Type B pancreatic cell (in vitro differentiated cells): ENCODE measurements around the gene MEGF8. TPM values are rescaled to one million over a fixed set of nuclear protein-coding genes. Genes with fewer than 3 reads are reported as not detected.

Experiments
- DNase-seq: peaks from one replicate; pipeline ENCODE4 v3.0.0; 2021; ENCODE audit warnings: mixed read lengths; ENCODE audit not compliant: unreplicated experiment; ENCODE audit errors: extremely low spot score
- H3K27ac Mint-ChIP-seq: 2 replicates; pipeline ENCODE4 v1.8.0; 2021; ENCODE audit warnings: mild to moderate bottlenecking, mixed read lengths
- H3K27me3 Mint-ChIP-seq: 2 replicates; pipeline ENCODE4 v1.8.0; 2021; ENCODE audit warnings: mixed read lengths
- H3K36me3 Mint-ChIP-seq: 2 replicates; pipeline ENCODE4 v1.8.0; 2021; ENCODE audit warnings: mixed read lengths
- H3K4me1 Mint-ChIP-seq: one replicate; pipeline ENCODE4 v1.8.0; 2021; ENCODE audit warnings: mixed read lengths; ENCODE audit not compliant: unreplicated experiment
- H3K4me3 Mint-ChIP-seq: 2 replicates; pipeline ENCODE4 v1.8.0; 2021; ENCODE audit warnings: mild to moderate bottlenecking, mixed read lengths
- H3K9me3 Mint-ChIP-seq: 2 replicates; pipeline ENCODE4 v1.8.0; 2021; ENCODE audit warnings: mixed read lengths
- CTCF ChIP-seq: fragments of 200-600 bp; sonication (generic); conservative IDR thresholded peaks from 2 replicates; pipeline ENCODE4 v1.5.0; 2021; ENCODE audit warnings: antibody characterized with exemption, mild to moderate bottlenecking
- total RNA-seq: library from RNA; stranded (reverse); gene quantifications from 2 replicates; pipeline ENCODE4 v1.2.1, GENCODE V29; 2021; ENCODE audit warnings: low replicate concordance

MEGF8 gene
- total RNA-seq, 1 donor from 2014 or later: 49.5 TPM

GRCh38 chr19:42301646-42302203 lies 23.7 kb upstream of the MEGF8 start, which contains the start of gene PRR19:
Gene PRR19 (plus strand): TSS chr19:42302132. CDS start chr19:42309585, 7,453 bp downstream.
- Mint-ChIP-seq H3K36me3 (peaks cover 5% of the 10 kb centered on the region), H3K27ac (peak within 1 kb of the TSS; percentile 87), H3K4me1 (peaks cover 17% of the 10 kb centered on the region), H3K9me3 (no peaks in the 10 kb centered on the region), H3K4me3 (peak within 1 kb of the TSS; percentile 94), H3K27me3 (no peaks in the 10 kb centered on the region)
- TF ChIP-seq CTCF: no peak
- DNase-seq: no peak

GRCh38 chr19:42303101-42303464 lies 22.4 kb upstream of the MEGF8 start:
- H3K36me3 Mint-ChIP-seq: peaks cover 3% of the 10 kb centered on the region
- no peak for DNase-seq
- no peaks in the 10 kb centered on the region for H3K9me3 Mint-ChIP-seq
- H3K27ac Mint-ChIP-seq: peak overlapping the region; percentile 87
- no peaks in the 10 kb centered on the region for H3K27me3 Mint-ChIP-seq
- H3K4me3 Mint-ChIP-seq: peak overlapping the region; percentile 94
- no peak for TF ChIP-seq CTCF
- peaks cover 17% of the 10 kb centered on the region for H3K4me1 Mint-ChIP-seq

DNA sequence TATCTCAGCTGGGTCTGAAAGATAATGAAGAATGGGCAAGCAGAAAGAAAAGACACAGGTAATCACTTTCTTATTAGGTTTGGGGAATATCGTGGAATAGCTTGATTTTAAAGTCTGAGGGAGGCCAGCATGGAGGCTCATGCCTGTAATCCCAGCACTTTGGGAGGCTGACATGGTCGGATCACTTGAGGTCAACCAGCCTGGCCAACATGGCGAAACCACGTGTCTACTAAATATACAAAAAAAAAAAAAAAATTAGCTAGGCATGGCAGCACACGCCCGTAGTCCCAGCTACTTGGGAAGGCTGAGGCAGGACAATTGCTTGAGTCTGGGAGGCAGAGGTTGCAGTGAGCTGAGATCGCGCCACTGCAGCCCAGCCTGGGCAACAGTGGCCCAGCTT lies 21.6 kb upstream of the MEGF8 start:
- Mint-ChIP-seq H3K27me3 (no peaks in the 10 kb centered on the region), H3K4me3 (no peak overlapping the region)

DNA sequence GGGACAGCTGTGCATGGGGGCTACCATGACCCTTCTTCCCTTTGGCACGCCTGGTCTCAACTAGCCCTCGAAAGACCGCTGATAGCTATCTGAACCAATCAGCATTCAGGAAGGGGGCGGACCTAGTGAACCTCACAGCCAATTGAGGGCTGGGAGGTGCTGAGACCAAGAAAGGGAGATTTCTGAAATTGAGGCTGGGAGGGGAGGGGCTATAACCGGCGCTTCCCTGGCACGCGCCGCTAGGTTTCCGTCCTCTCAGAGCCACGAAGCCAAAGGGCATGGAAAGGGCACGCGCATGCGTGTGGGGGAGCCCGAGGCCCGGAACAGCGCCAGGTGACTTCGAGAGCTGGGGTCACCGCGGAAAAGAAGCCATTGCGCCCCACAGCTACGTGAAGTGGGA lies 18.8 kb upstream of the MEGF8 start:
- Mint-ChIP-seq H3K4me3 (no peak overlapping the region), H3K36me3 (no peaks in the 10 kb centered on the region), H3K27ac (no peak overlapping the region), H3K27me3 (no peaks in the 10 kb centered on the region), H3K9me3 (no peaks in the 10 kb centered on the region), H3K4me1 (peaks cover 12% of the 10 kb centered on the region)
- no peak for DNase-seq
- TF ChIP-seq CTCF: no peak

More for the DNA sequence above, 21.6 kb upstream of the MEGF8 start:
- Mint-ChIP-seq H3K4me1 (peaks cover 17% of the 10 kb centered on the region), H3K36me3 (peaks cover 3% of the 10 kb centered on the region), H3K9me3 (no peaks in the 10 kb centered on the region), H3K27ac (no peak overlapping the region)
- no peak for DNase-seq
- TF ChIP-seq CTCF: no peak

GRCh38 chr19:42309686-42310085 lies 15.7 kb upstream of the MEGF8 start:
- H3K9me3 Mint-ChIP-seq: no peaks in the 10 kb centered on the region
- H3K4me3 Mint-ChIP-seq: no peak overlapping the region
- TF ChIP-seq CTCF: no peak
- peaks cover 23% of the 10 kb centered on the region for H3K27me3 Mint-ChIP-seq
- no peak overlapping the region for H3K27ac Mint-ChIP-seq
- DNase-seq: no peak
- no peaks in the 10 kb centered on the region for H3K4me1 Mint-ChIP-seq
- H3K36me3 Mint-ChIP-seq: no peaks in the 10 kb centered on the region

- no peak overlapping the region for H3K27ac Mint-ChIP-seq
- no peak for DNase-seq
- peaks cover 33% of the 10 kb centered on the region for H3K27me3 Mint-ChIP-seq
- TF ChIP-seq CTCF: no peak
- no peaks in the 10 kb centered on the region for H3K9me3 Mint-ChIP-seq
- no peaks in the 10 kb centered on the region for H3K4me1 Mint-ChIP-seq
- H3K4me3 Mint-ChIP-seq: peak overlapping the region; percentile 45
- H3K36me3 Mint-ChIP-seq: no peaks in the 10 kb centered on the region
These were observed 13.8 kb upstream of the MEGF8 start for GRCh38 chr19:42311657-42312056.
